Esophagus squamous epithelium (tissue), 4 donors: ENCODE measurements around the gene ADCY5.

ENCODE experiments used
- CTCF ChIP-seq, 6 experiments: fragments of 450-650 bp in 4 of 6; fragments of 200-600 bp in 2 of 6; sonication (generic) in 2 of 6; IDR thresholded peaks; one replicate each; pipeline ENCODE4 v1.5.1; 2016 to 2019; ENCODE audit warnings: antibody characterized with exemption in 6 of 6, mild to moderate bottlenecking in 4 of 6, moderate library complexity in 4 of 6
- POLR2A ChIP-seq, 4 donors: fragments of 450-650 bp; IDR thresholded peaks; one replicate each; pipeline ENCODE4 v1.6.1; 2017; ENCODE audit warnings: antibody characterized with exemption in 4 of 4, mild to moderate bottlenecking in 4 of 4, moderate library complexity in 3 of 4

GRCh38 chr3:123310741-123311140 lies 138.1 kb downstream of the ADCY5 start:
- TF ChIP-seq POLR2A (IDR thresholded peaks at IDR 0.05) (no peak), CTCF (IDR thresholded peaks at IDR 0.05) (no peak)
